Spinal cord (tissue), 10 donors: ENCODE results near the gene PRSS27. TPM values are rescaled to one million over a fixed set of nuclear protein-coding genes. Genes with fewer than 3 reads are reported as not detected.

Experiments used
- DNase-seq, 6 donors: peaks; one replicate each; pipeline versions ENCODE4 v3.0.0 to v3.0.0-alpha.2; 2013 to 2015; ENCODE audit warnings: low spot score in 6 of 6, low read depth in 4 of 6
- H3K27ac ChIP-seq: one replicate; pipeline ENCODE4 v1.5.1; 2013; ENCODE audit warnings: low read depth, low read length, control low read depth
- H3K27me3 ChIP-seq: one replicate; pipeline ENCODE4 v1.6.1; 2013; ENCODE audit warnings: low read length; ENCODE audit not compliant: control insufficient read depth, insufficient read depth
- H3K36me3 ChIP-seq: one replicate; pipeline ENCODE4 v1.6.1; 2013; ENCODE audit warnings: low read length; ENCODE audit not compliant: control insufficient read depth, insufficient read depth
- H3K4me1 ChIP-seq: one replicate; pipeline ENCODE4 v1.6.1; 2013; ENCODE audit warnings: low read length; ENCODE audit not compliant: control insufficient read depth, insufficient read depth
- H3K4me3 ChIP-seq: one replicate; pipeline ENCODE4 v1.5.1; 2013; ENCODE audit warnings: low read depth, low read length, control low read depth
- H3K9me3 ChIP-seq: one replicate; pipeline ENCODE4 v1.6.1; 2013; ENCODE audit warnings: low read length; ENCODE audit not compliant: control insufficient read depth, insufficient read depth
- WGBS: methylation state at CpG from one replicate; pipeline ENCODE4 v1.1.5; 2013; ENCODE audit warnings: missing lambda C conversion rate; ENCODE audit not compliant: insufficient coverage; 5-methylcytosine and 5-hydroxymethylcytosine counted together
- polyA plus RNA-seq, 2 donors: library from polyadenylated mRNA; unstranded; fragments of 120-200 nt; gene quantifications; one replicate each; pipeline ENCODE4 v1.2.1, GENCODE V29; 2013; ENCODE audit not compliant: insufficient read length in 2 of 2
- total RNA-seq, 2 donors: library from RNA; depleted of rRNA in 1 of 2; stranded (reverse); fragments of 120-200 nt in 1 of 2; fragments of >200 nt in 1 of 2; gene quantifications; one replicate each; pipeline versions ENCODE4 v1.2.3 to v1.2.4, GENCODE V29; 2013 to 2014
- donor health status: healthy.

PRSS27 gene
- total and polyA plus RNA-seq, 4 donors: 2.1 to 11.5 (median 6.1) TPM

- Histone ChIP-seq H3K4me3 (no peak overlapping the region), H3K27ac (no peak overlapping the region), H3K27me3 (no peaks in the 10 kb centered on the region), H3K9me3 (no peaks in the 10 kb centered on the region), H3K36me3 (peaks cover 28% of the 10 kb centered on the region), H3K4me1 (peaks cover 30% of the 10 kb centered on the region)
- WGBS: 89% methylated on average over 13 of the region's 16 CpGs
- DNase-seq: no peak
Observed at GRCh38 chr16:2719328-2720063, 528 bp downstream of the PRSS27 start.

GRCh38 chr16:2717383-2718263 lies 2.4 kb downstream of the PRSS27 start:
- no peaks in the 10 kb centered on the region for H3K9me3 ChIP-seq
- H3K4me1 ChIP-seq: peaks cover 30% of the 10 kb centered on the region
- peaks cover 37% of the 10 kb centered on the region for H3K36me3 ChIP-seq
- no peak overlapping the region for H3K4me3 ChIP-seq
- WGBS: 83% methylated on average over 14 of the region's 21 CpGs
- DNase-seq: no peak
- H3K27me3 ChIP-seq: no peaks in the 10 kb centered on the region
- no peak overlapping the region for H3K27ac ChIP-seq

- no peak overlapping the region for H3K4me3 ChIP-seq
- 81% methylated on average over 8 of the region's 10 CpGs for WGBS
- H3K27me3 ChIP-seq: no peaks in the 10 kb centered on the region
- H3K9me3 ChIP-seq: no peaks in the 10 kb centered on the region
- DNase-seq: no peak
- peaks cover 43% of the 10 kb centered on the region for H3K36me3 ChIP-seq
- no peak overlapping the region for H3K27ac ChIP-seq
- peaks cover 30% of the 10 kb centered on the region for H3K4me1 ChIP-seq
Observed at GRCh38 chr16:2716948-2717347, 3.1 kb downstream of the PRSS27 start.

GRCh38 chr16:2715966-2716885 lies 3.8 kb downstream of the PRSS27 start:
- H3K27ac ChIP-seq: no peak overlapping the region
- no peaks in the 10 kb centered on the region for H3K27me3 ChIP-seq
- H3K9me3 ChIP-seq: no peaks in the 10 kb centered on the region
- H3K4me1 ChIP-seq: peaks cover 30% of the 10 kb centered on the region
- H3K4me3 ChIP-seq: no peak overlapping the region
- WGBS: 71% methylated on average over 15 of the region's 17 CpGs
- peaks cover 49% of the 10 kb centered on the region for H3K36me3 ChIP-seq
- DNase-seq: no peak

- WGBS: 6% methylated on average over 30 of the region's 33 CpGs
- Histone ChIP-seq H3K4me1 (peaks cover 28% of the 10 kb centered on the region), H3K36me3 (peaks cover 55% of the 10 kb centered on the region), H3K4me3 (no peak overlapping the region), H3K9me3 (no peaks in the 10 kb centered on the region), H3K27ac (no peak overlapping the region), H3K27me3 (no peaks in the 10 kb centered on the region)
- peak in 2 of 6 donors; percentile 54 to 66 for DNase-seq
Observed at GRCh38 chr16:2715519-2715918, 4.5 kb downstream of the PRSS27 start.

GRCh38 chr16:2715064-2715463 lies 5.0 kb downstream of the PRSS27 start:
- 36% methylated on average over 9 of the region's 9 CpGs for WGBS
- H3K27me3 ChIP-seq: no peaks in the 10 kb centered on the region
- H3K36me3 ChIP-seq: peaks cover 59% of the 10 kb centered on the region
- no peak overlapping the region for H3K27ac ChIP-seq
- H3K4me1 ChIP-seq: peaks cover 23% of the 10 kb centered on the region
- no peaks in the 10 kb centered on the region for H3K9me3 ChIP-seq
- DNase-seq: no peak
- H3K4me3 ChIP-seq: no peak overlapping the region

GRCh38 chr16:2713985-2714774 lies 5.8 kb downstream of the PRSS27 start:
- no peaks in the 10 kb centered on the region for H3K27me3 ChIP-seq
- 89% methylated on average over 27 of the region's 28 CpGs for WGBS
- no peak overlapping the region for H3K27ac ChIP-seq
- peaks cover 60% of the 10 kb centered on the region for H3K36me3 ChIP-seq
- peaks cover 15% of the 10 kb centered on the region for H3K4me1 ChIP-seq
- no peak overlapping the region for H3K4me3 ChIP-seq
- H3K9me3 ChIP-seq: no peaks in the 10 kb centered on the region
- DNase-seq: no peak

- 90% methylated on average over 12 of the region's 14 CpGs for WGBS
- no peak for DNase-seq
- Histone ChIP-seq H3K27ac (no peak overlapping the region), H3K27me3 (no peaks in the 10 kb centered on the region), H3K9me3 (no peaks in the 10 kb centered on the region), H3K36me3 (peaks cover 62% of the 10 kb centered on the region), H3K4me3 (no peak overlapping the region), H3K4me1 (peaks cover 12% of the 10 kb centered on the region)
Observed at GRCh38 chr16:2713523-2713922, 6.5 kb downstream of the PRSS27 start.
